GM23338 (cell line): ENCODE data around the gene PIGU. TPM values are rescaled to one million over a fixed set of nuclear protein-coding genes. Genes with fewer than 3 reads are reported as not detected.

Experiments used
- ATAC-seq: fragments of 200-7000 bp; cut with Tn5 transposase; 3 replicates; pipeline ENCODE4 v1.9.1; 2020
- DNase-seq: peaks from one replicate; pipeline ENCODE4 v3.0.0-alpha.2; 2015; ENCODE audit warnings: low spot score
- H2AFZ ChIP-seq: fragments of 200-600 bp; sonication (generic); 2 replicates; pipeline ENCODE4 v1.8.0; 2016; ENCODE audit warnings: antibody characterized with exemption, mild to moderate bottlenecking, moderate library complexity
- H3F3A ChIP-seq: fragments of 200-600 bp; sonication (generic); replicated peaks from 2 replicates; pipeline ENCODE4 v1.8.0; 2017; ENCODE audit warnings: antibody characterized with exemption, mixed run types, low read depth
- H3K27ac ChIP-seq: fragments of 200-600 bp; sonication (generic); 2 replicates; pipeline ENCODE4 v1.6.1; 2016; ENCODE audit warnings: low read depth
- H3K27me3 ChIP-seq: fragments of 200-600 bp; sonication (generic); 2 replicates; pipeline ENCODE4 v1.8.0; 2016; ENCODE audit warnings: mild to moderate bottlenecking, mixed run types, moderate library complexity; ENCODE audit not compliant: insufficient read depth
- H3K36me3 ChIP-seq: fragments of 200-600 bp; sonication (generic); 2 replicates; pipeline ENCODE4 v1.8.0; 2016; ENCODE audit warnings: mild to moderate bottlenecking; ENCODE audit not compliant: insufficient read depth
- H3K4me1 ChIP-seq: fragments of 200-600 bp; sonication (generic); 2 replicates; pipeline ENCODE4 v1.8.0; 2016; ENCODE audit warnings: mild to moderate bottlenecking, moderate library complexity; ENCODE audit not compliant: insufficient read depth
- H3K4me2 ChIP-seq: fragments of 200-600 bp; sonication (generic); 2 replicates; pipeline ENCODE4 v1.7.1; 2017; ENCODE audit warnings: mixed run types
- H3K4me3 ChIP-seq: fragments of 200-600 bp; sonication (generic); 2 replicates; pipeline ENCODE4 v1.6.1; 2016; ENCODE audit warnings: mixed run types
- H3K79me2 ChIP-seq: fragments of 200-600 bp; sonication (generic); replicated peaks from 2 replicates; pipeline ENCODE4 v1.8.0; 2017; ENCODE audit warnings: mild to moderate bottlenecking; ENCODE audit not compliant: insufficient read depth
- H3K9me2 ChIP-seq: fragments of 200-600 bp; sonication (generic); 2 replicates; pipeline ENCODE4 v1.8.0; 2017; ENCODE audit not compliant: insufficient read depth
- H4K20me1 ChIP-seq: fragments of 200-600 bp; sonication (generic); replicated peaks from 2 replicates; pipeline ENCODE4 v1.8.0; 2017; ENCODE audit warnings: mild to moderate bottlenecking; ENCODE audit not compliant: insufficient read depth
- H3K27ac Mint-ChIP-seq: 2 replicates; pipeline ENCODE4 v1.8.0; 2020; ENCODE audit warnings: inconsistent platforms, mild to moderate bottlenecking, moderate library complexity, mixed read lengths
- H3K27me3 Mint-ChIP-seq: 3 replicates; pipeline ENCODE4 v1.8.0; 2022; ENCODE audit warnings: low read depth, mild to moderate bottlenecking, moderate library complexity, mixed read lengths, inconsistent platforms; ENCODE audit not compliant: insufficient read depth, poor library complexity
- H3K36me3 Mint-ChIP-seq: 3 replicates; pipeline ENCODE4 v1.8.0; 2021; ENCODE audit warnings: low read depth, mild to moderate bottlenecking, inconsistent platforms, moderate library complexity, mixed read lengths
- H3K4me1 Mint-ChIP-seq: 3 replicates; pipeline ENCODE4 v1.8.0; 2020; ENCODE audit warnings: mild to moderate bottlenecking, inconsistent platforms, mixed read lengths
- H3K4me3 Mint-ChIP-seq: 3 replicates; pipeline ENCODE4 v1.8.0; 2021; ENCODE audit warnings: moderate library complexity, mild to moderate bottlenecking, inconsistent platforms, mixed read lengths
- H3K9me3 Mint-ChIP-seq: 3 replicates; pipeline ENCODE4 v1.8.0; 2020; ENCODE audit warnings: moderate library complexity, mild to moderate bottlenecking, inconsistent platforms, mixed read lengths
- CREB1 ChIP-seq: fragments of 250-450 bp; sonication (Bioruptor Pico); IDR thresholded peaks from 2 replicates; pipeline ENCODE4 v1.5.0; 2020; ENCODE audit warnings: low read depth, mild to moderate bottlenecking, moderate library complexity
- EZH2 ChIP-seq: fragments of 200-600 bp; sonication (generic); IDR thresholded peaks from one replicate; pipeline ENCODE4 v1.8.0; 2017; ENCODE audit warnings: antibody characterized with exemption, mild to moderate bottlenecking, low read depth; ENCODE audit not compliant: unreplicated experiment
- EZH2phosphoT487 ChIP-seq: fragments of 200-600 bp; sonication (generic); IDR thresholded peaks from one replicate; pipeline ENCODE4 v1.8.1; 2018; ENCODE audit warnings: antibody characterized with exemption; ENCODE audit not compliant: unreplicated experiment
- JUNB ChIP-seq: IDR thresholded peaks from one replicate; pipeline ENCODE4 v1.6.1; 2016; ENCODE audit warnings: antibody characterized with exemption; ENCODE audit not compliant: unreplicated experiment
- POLR2AphosphoS5 ChIP-seq: IDR thresholded peaks from 2 replicates; pipeline ENCODE4 v1.6.1; 2016; ENCODE audit warnings: antibody characterized with exemption, low read depth
- STAT1 ChIP-seq: IDR thresholded peaks from one replicate; pipeline ENCODE4 v1.6.1; 2016; ENCODE audit warnings: antibody characterized with exemption; ENCODE audit not compliant: unreplicated experiment
- ZNF114 ChIP-seq: fragments of 250-450 bp; sonication (Bioruptor Pico); IDR thresholded peaks from 2 replicates; pipeline ENCODE4 v1.5.0; 2020; ENCODE audit warnings: mild to moderate bottlenecking, moderate library complexity
- ZNF331 ChIP-seq: fragments of 250-450 bp; sonication (Bioruptor Pico); IDR thresholded peaks from 2 replicates; pipeline ENCODE4 v1.5.0; 2020; ENCODE audit warnings: low read depth, mild to moderate bottlenecking, moderate library complexity
- polyA plus RNA-seq: library from polyadenylated mRNA; unstranded; fragments of >200 nt; fragmentation: Nextera tagmentation; extraction: Ambion mirVana; gene quantifications from 2 replicates; pipeline ENCODE4 v1.2.1, GENCODE V29; 2016
- total RNA-seq: library from RNA; depleted of rRNA; stranded (reverse); fragments of >200 nt; shearing (Covaris generic); gene quantifications from 2 replicates; pipeline ENCODE4 v1.2.3, GENCODE V29; 2014
- TF ChIP-seq, protein P1 (sequence below): IDR thresholded peaks from one replicate; pipeline ENCODE4 v1.6.1; 2018; ENCODE audit warnings: antibody characterized with exemption; ENCODE audit not compliant: unreplicated experiment
- TF ChIP-seq, protein P2 (sequence below), 2 experiments: fragments of 200-600 bp in 1 of 2; sonication (generic) in 1 of 2; conservative IDR thresholded peaks; 2 replicates each; pipeline versions ENCODE4 v1.5.1 to v1.6.1; 2016 to 2017; ENCODE audit warnings: antibody characterized with exemption in 2 of 2, low read depth in 2 of 2, mild to moderate bottlenecking in 2 of 2, moderate library complexity in 1 of 2
- TF ChIP-seq, protein P3 (sequence below): IDR thresholded peaks from 2 replicates; pipeline ENCODE4 v1.6.1; 2016; ENCODE audit warnings: antibody characterized with exemption

The PIGU gene
- total and polyA plus RNA-seq, 2 experiments from 2014 or later, result 24.3 to 28.9 TPM

DNA sequence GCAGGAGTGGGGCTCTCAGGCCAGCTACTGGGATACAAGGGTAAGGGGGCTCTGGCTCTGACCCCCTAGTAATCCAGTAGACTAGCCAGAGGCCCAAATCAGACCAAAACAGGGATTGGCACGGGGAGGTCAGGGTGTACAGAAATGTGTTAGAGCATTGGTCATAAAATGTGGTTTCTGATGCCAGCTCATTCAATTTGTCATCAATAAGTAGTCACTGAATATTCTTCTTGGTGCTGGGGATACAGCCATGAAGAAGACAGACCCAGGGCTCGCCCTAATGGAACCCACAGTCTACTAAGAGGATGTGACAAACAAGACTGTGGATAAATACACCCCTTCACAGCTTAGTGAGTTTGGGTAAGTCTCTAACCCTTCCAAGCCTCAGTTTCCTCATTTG is 107.3 kb downstream of the PIGU start:
- no peaks in the 10 kb centered on the region for H3K9me3 Mint-ChIP-seq
- no peak for DNase-seq

More for the DNA sequence above, 107.3 kb downstream of the PIGU start:
- no peaks in the 10 kb centered on the region for H3F3A ChIP-seq
- peaks cover 7% of the 10 kb centered on the region; the same call in 2 of the 3 replicates for H3K36me3 Mint-ChIP-seq
- H3K27ac Mint-ChIP-seq, result no peak overlapping the region
- no peaks in the 10 kb centered on the region for H3K27me3 ChIP-seq
- H3K4me3 ChIP-seq, result no peak overlapping the region
- ATAC-seq, result no peak
- H4K20me1 ChIP-seq, result no peaks in the 10 kb centered on the region
- H3K4me2 ChIP-seq, result no peak overlapping the region
- TF ChIP-seq, protein P1, sequence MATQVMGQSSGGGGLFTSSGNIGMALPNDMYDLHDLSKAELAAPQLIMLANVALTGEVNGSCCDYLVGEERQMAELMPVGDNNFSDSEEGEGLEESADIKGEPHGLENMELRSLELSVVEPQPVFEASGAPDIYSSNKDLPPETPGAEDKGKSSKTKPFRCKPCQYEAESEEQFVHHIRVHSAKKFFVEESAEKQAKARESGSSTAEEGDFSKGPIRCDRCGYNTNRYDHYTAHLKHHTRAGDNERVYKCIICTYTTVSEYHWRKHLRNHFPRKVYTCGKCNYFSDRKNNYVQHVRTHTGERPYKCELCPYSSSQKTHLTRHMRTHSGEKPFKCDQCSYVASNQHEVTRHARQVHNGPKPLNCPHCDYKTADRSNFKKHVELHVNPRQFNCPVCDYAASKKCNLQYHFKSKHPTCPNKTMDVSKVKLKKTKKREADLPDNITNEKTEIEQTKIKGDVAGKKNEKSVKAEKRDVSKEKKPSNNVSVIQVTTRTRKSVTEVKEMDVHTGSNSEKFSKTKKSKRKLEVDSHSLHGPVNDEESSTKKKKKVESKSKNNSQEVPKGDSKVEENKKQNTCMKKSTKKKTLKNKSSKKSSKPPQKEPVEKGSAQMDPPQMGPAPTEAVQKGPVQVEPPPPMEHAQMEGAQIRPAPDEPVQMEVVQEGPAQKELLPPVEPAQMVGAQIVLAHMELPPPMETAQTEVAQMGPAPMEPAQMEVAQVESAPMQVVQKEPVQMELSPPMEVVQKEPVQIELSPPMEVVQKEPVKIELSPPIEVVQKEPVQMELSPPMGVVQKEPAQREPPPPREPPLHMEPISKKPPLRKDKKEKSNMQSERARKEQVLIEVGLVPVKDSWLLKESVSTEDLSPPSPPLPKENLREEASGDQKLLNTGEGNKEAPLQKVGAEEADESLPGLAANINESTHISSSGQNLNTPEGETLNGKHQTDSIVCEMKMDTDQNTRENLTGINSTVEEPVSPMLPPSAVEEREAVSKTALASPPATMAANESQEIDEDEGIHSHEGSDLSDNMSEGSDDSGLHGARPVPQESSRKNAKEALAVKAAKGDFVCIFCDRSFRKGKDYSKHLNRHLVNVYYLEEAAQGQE, result no peak
- TF ChIP-seq POLR2AphosphoS5, result no peak
- no peak for TF ChIP-seq ZNF331 (CRISPR knock-in tag)
- TF ChIP-seq, protein P2, sequence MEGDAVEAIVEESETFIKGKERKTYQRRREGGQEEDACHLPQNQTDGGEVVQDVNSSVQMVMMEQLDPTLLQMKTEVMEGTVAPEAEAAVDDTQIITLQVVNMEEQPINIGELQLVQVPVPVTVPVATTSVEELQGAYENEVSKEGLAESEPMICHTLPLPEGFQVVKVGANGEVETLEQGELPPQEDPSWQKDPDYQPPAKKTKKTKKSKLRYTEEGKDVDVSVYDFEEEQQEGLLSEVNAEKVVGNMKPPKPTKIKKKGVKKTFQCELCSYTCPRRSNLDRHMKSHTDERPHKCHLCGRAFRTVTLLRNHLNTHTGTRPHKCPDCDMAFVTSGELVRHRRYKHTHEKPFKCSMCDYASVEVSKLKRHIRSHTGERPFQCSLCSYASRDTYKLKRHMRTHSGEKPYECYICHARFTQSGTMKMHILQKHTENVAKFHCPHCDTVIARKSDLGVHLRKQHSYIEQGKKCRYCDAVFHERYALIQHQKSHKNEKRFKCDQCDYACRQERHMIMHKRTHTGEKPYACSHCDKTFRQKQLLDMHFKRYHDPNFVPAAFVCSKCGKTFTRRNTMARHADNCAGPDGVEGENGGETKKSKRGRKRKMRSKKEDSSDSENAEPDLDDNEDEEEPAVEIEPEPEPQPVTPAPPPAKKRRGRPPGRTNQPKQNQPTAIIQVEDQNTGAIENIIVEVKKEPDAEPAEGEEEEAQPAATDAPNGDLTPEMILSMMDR (conservative IDR thresholded peaks at IDR 0.05; ENCODE audit: low read depth in 2 of 2), result no peak
- TF ChIP-seq ZNF114 (CRISPR knock-in tag), result no peak
- TF ChIP-seq STAT1, result no peak
- no peak for TF ChIP-seq CREB1 (CRISPR knock-in tag)
- TF ChIP-seq EZH2, result no peak
- no peak for TF ChIP-seq JUNB
- TF ChIP-seq EZH2phosphoT487, result no peak
- TF ChIP-seq, protein P3, sequence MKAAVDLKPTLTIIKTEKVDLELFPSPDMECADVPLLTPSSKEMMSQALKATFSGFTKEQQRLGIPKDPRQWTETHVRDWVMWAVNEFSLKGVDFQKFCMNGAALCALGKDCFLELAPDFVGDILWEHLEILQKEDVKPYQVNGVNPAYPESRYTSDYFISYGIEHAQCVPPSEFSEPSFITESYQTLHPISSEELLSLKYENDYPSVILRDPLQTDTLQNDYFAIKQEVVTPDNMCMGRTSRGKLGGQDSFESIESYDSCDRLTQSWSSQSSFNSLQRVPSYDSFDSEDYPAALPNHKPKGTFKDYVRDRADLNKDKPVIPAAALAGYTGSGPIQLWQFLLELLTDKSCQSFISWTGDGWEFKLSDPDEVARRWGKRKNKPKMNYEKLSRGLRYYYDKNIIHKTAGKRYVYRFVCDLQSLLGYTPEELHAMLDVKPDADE, result no peak
- H3K4me3 Mint-ChIP-seq, result no peak overlapping the region
- peaks cover 3% of the 10 kb centered on the region for H3K27me3 Mint-ChIP-seq
- no peaks in the 10 kb centered on the region for H3K9me2 ChIP-seq
- no peak overlapping the region for H2AFZ ChIP-seq
- H3K36me3 ChIP-seq, result no peaks in the 10 kb centered on the region
- H3K79me2 ChIP-seq, result no peaks in the 10 kb centered on the region
- H3K27ac ChIP-seq, result no peak overlapping the region
- H3K4me1 ChIP-seq, result peaks cover 6% of the 10 kb centered on the region; the same call in 1 of the 2 replicates
- H3K4me1 Mint-ChIP-seq, result peaks cover 25% of the 10 kb centered on the region
